AG10803 (cell line): Measurements from ENCODE around the gene FBXL14.
"Not testable (repeated sequence)": the region's sequence is repeated elsewhere in the genome, so short reads cannot be mapped to it uniquely, and the experiment has no call there.

Experiments used
- DNase-seq: peaks from one replicate; pipeline ENCODE4 v3.0.0; 2010; ENCODE audit warnings: low read depth
- H3K4me3 ChIP-seq: 2 replicates; pipeline ENCODE4 v1.5.1; 2011; ENCODE audit warnings: mild to moderate bottlenecking, low read length, control low read depth
- CTCF ChIP-seq: conservative IDR thresholded peaks from 2 replicates; pipeline ENCODE4 v1.5.1; 2011; ENCODE audit warnings: mild to moderate bottlenecking, low read length, control low read depth, inconsistent platforms

FBXL14 gene

GRCh38 chr12:1567852-1568251 lies 26.5 kb downstream of the FBXL14 start:
- no peak for TF ChIP-seq CTCF
- no peak overlapping the region for H3K4me3 ChIP-seq
- DNase-seq = no peak

GRCh38 chr12:1566449-1567135 lies 27.8 kb downstream of the FBXL14 start:
- DNase-seq = no peak
- no peak overlapping the region for H3K4me3 ChIP-seq
- no peak for TF ChIP-seq CTCF

- H3K4me3 ChIP-seq = no peak overlapping the region
- no peak for TF ChIP-seq CTCF
- DNase-seq = no peak
Observed at GRCh38 chr12:1565172-1565571, 29.2 kb downstream of the FBXL14 start.

GRCh38 chr12:1564067-1564466 lies 30.3 kb downstream of the FBXL14 start:
- H3K4me3 ChIP-seq = no peak overlapping the region
- TF ChIP-seq CTCF = no peak
- peak; percentile 44 for DNase-seq

- TF ChIP-seq CTCF = no peak
- H3K4me3 ChIP-seq = no peak overlapping the region
- no peak for DNase-seq
Observed at GRCh38 chr12:1562813-1563407, 31.5 kb downstream of the FBXL14 start.

GRCh38 chr12:1560704-1561103 lies 33.7 kb downstream of the FBXL14 start:
- TF ChIP-seq CTCF = no peak
- no peak for DNase-seq
- H3K4me3 ChIP-seq = no peak overlapping the region

GRCh38 chr12:1559676-1560091 lies 34.7 kb downstream of the FBXL14 start:
- H3K4me3 ChIP-seq = no peak overlapping the region
- TF ChIP-seq CTCF = no peak
- DNase-seq = no peak

- not testable (repeated sequence) for DNase-seq, H3K4me3 ChIP-seq
Observed at GRCh38 chr12:1558108-1558507, 36.3 kb downstream of the FBXL14 start.
